Suppressor macrophage treated with lipopolysaccharide for 1 hour (primary cell): Measurements from ENCODE around the gene TMEM200A.

ENCODE experiments used
- DNase-seq, 3 donors: peaks; one replicate each; pipeline ENCODE4 v3.0.0-alpha.2; 2020 to 2022

TMEM200A gene

DNA sequence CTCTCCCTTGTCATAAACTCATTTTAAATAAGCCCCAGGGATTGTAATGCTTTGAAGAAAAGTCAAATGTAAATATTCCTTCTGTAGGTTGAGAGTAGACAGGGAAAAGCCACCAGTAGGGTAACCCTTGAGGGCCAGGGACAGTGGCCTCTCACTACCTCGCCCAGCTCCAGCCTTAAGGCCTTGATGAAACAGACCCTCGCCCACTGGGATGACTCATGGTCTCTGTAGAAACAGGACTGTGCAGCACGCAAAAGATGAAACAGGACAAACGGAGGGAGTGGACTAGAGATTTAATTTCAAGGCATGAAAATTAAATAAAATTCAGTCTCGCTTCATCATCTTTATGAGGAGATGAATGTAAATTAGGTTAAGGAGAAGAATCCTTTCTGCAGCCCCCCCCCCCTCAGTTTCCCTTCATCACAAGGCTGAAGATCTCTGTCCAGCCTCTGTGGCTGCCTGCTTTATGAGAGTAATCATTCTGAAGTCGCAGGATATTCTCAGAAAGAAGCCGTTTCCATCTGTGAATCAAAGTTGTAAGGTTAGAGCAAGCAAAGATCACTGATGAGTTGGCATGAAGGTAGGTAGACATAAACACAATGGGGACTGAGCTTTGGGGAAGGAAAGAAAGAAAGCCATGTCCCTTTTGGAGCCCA, 60.4 kb downstream of the TMEM200A start:
- DNase-seq = no peak

DNA sequence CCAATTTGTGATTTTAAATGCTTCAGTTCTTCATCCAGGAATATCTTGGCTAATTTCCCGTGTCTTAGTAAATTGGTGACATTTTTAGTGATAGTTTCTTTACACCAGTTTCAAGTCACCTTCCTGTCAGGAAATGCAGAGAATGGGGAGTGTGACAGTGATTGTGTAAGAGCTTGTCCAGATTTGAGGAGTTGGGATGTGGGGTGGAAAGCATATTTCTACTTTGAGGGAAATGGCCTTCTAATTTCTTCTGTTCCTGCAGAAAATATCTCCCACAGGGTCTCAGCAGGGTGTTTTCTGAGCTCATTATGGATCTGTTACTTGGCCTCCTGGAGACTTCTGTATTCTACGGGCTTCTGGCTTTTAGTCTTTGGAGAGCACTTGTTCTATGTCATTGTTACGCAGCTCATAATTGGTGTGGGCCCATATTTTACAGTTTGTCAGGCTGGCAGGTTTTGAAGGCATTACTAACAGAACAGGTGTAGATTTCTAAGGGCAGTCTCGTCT, 65.6 kb downstream of the TMEM200A start:
- no peak for DNase-seq

DNA sequence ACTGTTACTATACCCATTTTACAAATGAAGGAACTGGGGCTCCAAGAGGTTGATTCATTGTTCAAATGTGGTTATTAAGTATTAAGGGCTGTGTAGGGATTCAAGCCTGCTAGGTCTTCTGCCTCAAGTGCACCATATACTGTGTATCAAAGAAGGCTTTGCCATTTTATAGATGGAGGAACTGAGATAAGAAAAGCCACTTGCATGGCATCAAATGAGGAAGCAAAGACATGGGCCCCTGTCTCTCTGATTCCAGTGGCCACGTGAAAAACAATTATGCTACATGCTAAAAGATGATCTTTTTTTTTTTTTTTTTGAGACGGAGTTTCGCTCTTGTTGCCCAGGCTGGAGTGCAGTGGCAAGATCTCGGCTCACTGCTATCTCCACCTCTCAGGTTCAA, 67.0 kb downstream of the TMEM200A start:
- DNase-seq = no peak

DNA sequence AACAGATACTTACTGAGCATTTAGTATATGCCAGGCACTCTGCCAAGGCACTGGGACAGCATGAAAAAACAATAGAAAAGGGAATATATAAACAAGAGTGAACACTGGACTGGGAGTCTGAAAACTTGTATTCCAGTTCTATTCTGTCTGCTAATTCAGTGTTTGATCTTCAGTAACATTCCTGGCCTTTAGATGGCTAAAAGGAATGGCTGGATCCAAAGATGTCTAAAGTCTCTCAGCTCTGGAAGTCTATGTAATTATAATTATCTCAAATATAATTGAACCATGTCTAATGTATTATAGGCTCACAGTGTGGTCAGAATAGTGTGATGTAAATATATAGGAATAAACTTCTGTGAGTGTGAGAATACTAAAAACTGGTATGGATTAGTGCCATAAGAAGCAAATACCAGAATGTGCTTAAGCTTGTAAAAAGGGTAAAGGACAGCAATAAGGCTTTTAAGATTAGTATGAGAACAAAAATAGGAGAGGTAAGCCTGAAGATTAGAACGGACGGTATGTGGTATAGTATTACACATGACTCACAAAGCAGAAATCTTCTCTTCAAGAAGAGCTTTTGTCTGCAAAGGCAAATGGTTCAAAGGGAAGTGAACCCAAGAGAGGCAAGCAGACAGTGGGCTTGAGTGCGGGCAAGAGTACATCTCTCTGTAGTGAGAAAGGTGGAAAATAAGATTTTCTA, 68.5 kb downstream of the TMEM200A start:
- no peak for DNase-seq

DNA sequence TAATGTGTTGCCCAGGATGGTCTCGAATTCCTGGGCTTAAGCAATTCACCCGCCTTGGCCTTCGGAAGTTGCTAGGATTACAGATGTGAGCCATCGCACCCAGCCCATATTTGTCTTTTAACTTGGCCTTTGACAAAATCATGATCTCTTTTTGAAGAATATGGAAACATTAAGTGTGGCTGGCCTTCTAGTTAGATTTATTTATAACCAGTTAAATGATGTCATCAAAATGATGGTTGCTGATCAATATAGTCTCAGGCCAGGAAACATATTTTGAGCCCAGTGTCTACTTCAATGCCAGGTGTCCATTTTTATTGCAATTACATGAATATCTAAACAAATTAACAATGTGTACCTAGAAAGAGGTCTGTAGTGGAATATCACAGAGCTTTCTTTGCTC, 69.4 kb downstream of the TMEM200A start:
- DNase-seq = no peak

DNA sequence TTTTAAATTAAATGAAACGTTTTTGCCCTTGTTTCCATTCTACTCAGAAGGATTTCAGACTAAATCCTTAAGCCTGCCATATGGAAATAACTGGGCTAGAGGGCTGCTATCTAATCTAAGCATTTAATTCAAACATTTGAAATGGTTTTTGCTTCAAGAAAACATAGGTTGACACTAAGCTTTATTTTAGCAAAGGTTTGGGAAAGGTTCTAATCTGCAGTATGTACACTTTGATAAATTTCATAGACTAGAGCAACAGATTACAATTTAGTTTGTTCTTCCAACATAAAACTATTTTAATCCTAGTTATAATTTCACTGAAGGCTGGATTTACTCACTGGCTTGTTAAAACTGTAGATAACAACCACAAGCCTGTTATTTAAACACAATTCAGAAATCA, 72.1 kb downstream of the TMEM200A start:
- DNase-seq = no peak

DNA sequence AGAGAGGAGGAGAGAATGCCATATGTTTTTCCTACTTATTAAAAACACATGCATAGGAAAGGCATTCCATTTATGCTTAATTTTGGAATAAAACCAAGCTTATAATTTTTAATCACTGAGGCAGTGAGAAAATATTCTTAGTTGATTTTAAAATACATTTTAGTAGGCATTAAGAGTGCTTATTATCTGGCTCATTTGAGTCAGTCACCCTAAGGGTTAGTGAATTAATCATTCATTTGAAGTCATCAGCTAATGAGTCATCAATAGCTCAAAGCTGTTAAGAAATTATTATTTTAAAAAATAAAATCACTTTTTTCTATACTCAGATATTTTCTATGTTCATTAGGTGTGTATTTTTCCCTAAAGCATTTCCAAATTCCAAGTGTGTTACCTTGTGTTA, 81.6 kb downstream of the TMEM200A start:
- DNase-seq = peak in 1 of 3 donors; percentile 4

DNA sequence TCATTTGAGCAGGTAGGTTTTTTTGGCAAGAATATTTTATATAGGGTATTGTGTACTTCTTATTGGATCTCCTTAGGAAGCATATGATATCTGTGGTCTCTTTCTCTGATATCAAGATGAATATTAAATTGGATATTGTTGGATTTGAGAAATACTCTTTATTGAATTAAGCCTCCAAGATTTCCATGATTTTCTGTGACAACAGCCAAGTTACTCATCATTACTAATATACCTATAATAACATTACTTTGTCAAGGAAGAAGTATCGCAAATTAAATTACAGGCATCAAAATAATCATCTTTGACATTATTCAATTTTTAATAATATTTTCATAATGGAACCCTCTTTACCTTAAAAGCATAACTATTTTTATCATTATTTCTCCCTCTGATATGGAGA, 86.5 kb downstream of the TMEM200A start:
- no peak for DNase-seq

DNA sequence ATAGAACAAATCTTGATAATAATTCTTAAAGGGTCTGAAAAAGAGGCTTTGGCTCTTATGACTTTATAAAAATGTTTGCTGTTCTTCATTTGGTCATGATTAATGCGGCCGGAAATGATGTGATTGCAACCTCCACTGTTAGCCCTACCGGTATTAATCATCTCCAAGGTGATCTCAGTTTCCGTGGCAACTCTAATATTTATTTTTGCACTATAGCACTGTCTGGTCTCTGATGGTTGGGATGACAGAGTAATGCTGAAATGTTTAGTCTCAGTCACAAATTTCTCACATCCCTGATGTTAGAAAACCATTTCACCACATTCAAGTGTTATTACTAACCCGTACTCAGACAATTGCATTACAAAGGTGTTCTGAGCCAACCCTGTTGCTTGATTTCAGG, 87.4 kb downstream of the TMEM200A start:
- DNase-seq = no peak

DNA sequence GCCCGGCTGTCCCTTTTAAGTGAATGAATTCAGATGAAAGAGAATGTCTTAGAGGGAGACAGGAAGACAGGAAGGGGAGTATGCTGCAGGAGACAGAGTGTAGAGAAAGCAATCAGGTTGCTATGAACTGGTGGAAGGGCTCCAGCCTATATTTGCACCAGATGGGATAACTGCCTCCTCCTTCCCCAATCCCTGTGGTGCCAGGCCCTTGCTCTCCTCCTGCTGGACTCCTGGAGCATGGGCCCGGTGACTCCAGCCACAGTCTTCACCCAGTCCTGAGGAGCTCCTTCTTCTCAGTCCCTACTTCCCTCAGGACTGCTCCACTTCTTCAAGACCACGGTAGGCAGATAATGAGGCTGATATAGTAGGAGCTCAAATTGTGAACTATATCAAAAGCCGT, 91.8 kb downstream of the TMEM200A start:
- DNase-seq = no peak

DNA sequence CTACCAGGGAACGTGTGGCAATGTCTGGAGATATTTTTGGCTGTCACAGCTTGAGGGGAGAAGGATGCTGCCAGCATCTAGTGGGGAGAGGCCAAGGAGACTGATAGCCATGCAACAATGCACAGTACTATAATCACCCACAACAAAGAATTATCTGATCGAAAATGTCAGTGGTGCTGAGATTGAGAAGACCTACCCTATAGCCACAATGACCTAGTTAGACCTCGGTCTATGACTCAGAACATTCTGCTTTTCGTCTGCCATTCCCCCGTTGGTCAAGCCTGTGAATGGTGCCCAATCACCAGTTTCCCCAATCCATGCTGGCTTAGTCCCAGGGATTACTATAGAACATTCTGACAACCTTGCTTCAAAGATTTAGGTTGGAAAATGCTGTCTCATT, 93.5 kb downstream of the TMEM200A start:
- no peak for DNase-seq

DNA sequence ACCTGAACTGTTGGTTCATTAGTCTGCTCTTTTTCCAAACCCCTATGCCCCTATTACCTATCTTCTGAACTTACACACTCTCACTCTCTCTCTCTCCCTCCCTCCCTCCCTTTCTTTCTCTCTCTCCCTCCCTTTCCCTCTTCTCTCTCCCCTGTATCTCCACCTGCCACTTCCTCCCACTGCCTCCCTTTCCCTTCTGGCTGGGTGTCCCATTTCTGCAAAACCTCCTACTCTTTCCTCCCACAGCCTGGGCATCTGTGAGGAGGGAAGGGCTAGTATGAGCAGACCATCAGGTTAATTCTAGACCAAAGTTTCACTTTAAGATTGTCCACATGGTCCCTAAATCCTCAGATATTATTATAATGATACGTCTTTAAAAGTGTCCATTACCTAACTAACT, 95.1 kb downstream of the TMEM200A start:
- no peak for DNase-seq

DNA sequence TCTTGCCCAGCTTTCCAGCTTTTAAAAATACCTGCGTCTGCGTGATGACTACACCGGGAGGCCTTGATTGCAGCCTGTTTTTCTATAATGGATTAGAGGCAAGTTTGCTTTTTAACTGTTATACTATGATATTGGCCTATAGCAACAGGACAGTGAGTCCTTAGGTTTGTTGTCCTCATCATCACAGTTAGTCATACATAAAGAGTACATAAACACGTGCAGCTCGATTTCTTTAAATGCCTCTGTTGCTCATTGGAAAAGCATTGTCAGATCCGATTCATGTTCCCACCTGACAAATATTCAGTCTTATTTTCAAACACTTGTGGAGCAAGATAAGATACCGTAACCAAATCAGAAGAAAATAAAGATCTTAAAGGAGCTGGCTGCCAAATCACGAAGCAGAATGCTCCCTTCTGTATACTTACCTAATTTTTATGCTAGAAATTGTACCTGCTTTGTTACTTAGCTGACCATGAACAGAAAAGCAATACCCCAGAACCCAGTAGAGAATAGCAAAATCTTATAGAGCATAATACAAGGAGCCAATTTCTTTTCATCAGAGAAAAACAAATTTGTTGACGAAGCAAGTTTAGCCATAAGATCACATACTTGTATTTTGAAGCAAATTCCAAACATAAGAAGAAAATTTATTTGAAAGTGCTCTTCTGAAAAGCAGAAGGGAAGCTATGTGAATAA, 100.4 kb downstream of the TMEM200A start:
- no peak for DNase-seq

DNA sequence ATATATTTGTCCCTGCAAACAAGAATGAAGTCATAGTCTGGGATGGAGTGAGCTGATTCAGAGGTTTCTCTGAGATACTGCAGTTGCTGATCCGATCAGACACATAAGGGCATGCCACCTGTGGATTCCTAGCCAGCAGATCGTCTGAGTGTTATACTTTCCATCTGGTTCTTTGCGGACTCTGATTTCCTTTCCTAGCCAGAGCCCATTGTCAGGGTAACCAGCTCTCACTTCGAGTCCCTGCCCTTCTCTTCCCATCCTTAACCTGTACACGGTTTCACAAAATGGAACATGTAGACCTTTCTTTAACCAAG, 100.9 kb downstream of the TMEM200A start:
- no peak for DNase-seq

DNA sequence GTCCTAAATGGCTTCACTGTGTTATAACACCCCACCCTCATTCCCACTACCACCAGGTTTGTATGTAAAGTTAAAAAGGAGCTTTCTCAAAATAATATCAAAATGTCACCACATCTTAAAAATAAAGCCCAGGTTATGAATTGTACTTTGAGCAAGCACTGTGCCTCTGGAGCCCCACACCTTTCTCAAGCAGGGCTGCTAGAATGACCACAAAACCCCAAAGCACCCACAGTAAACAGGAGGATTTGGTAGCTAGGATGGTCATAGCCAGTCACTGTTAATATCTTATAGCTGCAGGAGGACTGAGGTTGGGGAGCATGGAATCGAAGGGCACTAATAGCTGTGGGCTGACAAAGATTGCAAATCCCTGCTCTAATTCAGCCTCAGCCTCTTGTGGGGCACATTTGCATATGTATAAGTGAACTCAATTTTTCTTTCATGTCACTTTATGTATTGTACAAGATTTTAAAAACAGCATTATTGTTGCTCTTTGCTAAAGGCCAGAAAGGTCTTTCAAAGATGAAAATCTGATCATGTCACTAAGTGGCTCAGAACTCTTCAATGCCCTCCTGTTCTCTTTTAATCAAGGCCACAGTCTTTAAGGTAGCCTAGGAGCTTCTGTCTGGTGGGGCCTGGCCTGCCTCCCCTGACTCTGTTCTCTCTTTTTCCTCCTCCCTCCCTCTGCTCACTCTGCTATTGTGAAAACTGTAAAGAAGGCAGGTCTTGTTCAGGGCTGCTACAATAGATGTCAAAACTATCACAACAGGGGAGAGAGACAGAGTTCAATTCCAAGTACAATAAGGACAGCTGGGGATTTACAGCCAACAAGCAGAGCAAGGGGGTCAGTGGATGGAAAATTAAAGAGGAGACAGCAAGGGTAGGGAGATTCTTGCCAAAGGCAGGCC, 101.6 kb downstream of the TMEM200A start:
- DNase-seq = no peak

DNA sequence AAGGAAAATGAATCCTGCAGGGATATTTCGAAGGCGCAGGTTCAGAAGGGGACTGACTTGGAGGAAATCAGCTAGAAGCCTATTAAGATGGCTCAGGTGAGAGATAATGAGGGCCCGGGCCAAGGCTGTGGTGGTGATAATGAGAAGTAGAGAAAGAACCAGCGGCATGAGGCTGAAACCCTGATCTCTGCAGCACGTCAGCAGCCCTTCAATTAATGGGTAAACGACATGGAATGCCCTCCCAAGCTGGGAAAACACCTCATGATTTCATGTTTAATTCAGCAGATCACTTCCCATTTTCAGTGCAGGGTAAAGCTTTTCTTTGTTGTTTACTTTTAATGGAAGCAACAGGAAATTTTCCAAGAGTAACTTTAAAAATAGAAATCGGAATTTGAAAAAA, 104.9 kb downstream of the TMEM200A start:
- DNase-seq = no peak

DNA sequence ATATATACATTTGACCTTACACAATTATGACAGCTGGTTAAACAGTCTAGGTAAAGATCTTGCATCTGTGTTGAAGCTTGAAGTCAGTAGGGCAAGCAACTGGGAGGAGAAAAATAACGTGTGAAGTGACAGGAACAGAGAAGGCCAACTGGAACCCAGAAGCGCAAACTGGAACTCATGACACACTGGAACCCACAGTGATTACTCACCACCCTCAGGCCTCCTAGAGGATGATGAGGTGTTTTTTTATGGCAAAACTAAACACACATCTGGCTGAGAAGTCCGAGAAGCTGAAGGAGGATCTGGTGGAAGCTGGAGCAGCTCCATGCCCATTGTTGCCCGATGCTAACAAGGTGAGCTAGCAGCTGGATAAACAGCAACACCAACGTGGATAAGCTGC, 108.1 kb downstream of the TMEM200A start:
- no peak for DNase-seq

DNA sequence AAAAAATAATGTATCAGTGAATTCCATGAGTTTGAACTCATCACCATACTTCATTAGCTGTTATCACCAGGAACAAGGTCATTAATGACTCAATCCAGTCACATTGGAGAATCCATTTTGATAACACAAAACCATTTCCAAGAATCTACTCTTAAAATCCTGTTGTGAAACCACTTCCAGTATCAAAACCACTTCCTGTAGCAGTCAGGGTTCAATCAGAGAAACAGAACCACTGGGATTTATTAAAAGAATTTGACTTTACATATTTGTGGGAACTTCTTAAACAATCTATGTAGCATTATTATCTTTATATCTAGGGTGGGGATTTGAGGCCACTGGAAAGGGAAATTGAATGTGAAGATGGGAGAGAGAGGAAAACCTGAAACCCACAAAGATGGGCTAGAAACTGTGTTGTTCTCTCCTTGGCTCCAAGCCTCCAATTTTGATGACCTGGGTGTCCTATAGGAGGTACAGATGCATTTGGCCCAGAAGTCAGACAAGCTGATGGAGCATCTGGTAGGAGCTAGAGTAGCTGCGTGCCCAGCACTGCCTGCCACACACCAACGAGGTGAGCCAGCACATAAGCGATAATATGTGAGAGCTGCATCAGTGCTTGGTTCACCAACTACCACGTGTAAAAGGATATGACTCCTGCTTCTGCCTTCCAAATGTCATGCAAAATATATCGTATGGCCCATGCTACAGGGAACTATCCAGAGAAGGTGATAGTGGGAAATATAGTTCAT, 117.0 kb downstream of the TMEM200A start:
- DNase-seq = no peak

DNA sequence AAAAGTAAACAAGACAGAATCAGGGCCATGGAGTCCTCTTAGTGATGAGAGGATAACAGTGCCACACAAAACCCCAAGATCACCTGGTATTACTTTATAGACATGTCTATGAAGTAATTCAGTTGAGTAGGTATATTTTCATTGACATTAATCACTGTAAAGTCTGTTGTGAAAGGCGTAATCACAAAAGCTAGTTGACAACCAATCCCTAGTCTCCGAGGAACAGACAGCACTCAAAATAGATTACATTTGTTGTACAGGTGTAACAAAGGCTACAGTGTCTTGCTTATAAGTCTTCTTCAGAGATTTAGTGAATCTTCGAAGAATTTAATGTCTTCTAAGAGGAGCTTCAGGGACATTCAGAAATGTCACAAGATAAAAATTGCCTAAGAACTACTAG, 120.1 kb downstream of the TMEM200A start:
- DNase-seq = no peak

DNA sequence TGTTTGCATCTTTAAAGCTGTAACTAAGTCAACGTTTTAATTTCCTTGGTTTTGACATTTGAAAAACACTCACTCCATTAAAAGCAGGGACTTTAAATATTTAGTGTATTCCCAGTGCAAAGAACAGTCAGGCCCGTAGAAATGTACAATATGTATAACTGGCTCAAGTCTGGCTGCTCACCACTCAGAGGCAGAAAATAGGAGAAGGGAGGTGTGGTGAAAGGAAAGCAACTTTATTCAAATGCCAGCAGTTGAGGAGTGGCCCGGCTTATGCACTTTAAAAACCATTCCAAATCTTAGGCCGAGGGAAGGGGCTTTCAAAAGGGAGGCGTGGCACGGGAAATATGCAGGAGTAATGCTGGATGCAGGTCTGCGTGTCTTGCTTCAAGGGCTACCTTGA, 120.6 kb downstream of the TMEM200A start:
- DNase-seq = no peak

DNA sequence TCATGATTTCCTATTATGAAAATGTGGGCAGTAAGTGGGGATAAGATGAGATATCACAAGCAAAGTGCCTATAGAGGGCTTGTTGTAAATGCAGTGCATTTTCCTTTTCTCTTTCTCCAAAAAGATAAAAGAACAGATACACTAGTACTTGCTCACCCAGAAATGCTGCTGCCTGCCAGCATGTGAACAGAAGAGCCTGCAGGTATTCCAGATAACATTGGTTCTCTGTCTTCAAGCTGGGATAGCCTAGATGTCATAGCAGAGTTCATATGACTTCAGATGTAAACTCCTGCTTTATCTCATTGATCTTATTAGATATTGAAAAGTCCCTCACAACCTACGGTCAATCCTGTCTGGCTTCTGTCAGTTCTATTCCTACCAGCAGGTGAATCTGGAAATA, 123.7 kb downstream of the TMEM200A start:
- DNase-seq = no peak
